GM19397 (cell line): ENCODE measurements around the gene COTL1.

Source experiments
- ATAC-seq: cut with Tn5 transposase; IDR thresholded peaks from one replicate; pipeline ENCODE4 v1.9.1; 2021; ENCODE audit warnings: mild to moderate bottlenecking, moderate library complexity; ENCODE audit not compliant: unreplicated experiment

Gene COTL1

GRCh38 chr16:84614968-84615813 lies 2.7 kb downstream of the COTL1 start:
- no peak for ATAC-seq

GRCh38 chr16:84614623-84614967 lies 3.3 kb downstream of the COTL1 start:
- no peak for ATAC-seq

GRCh38 chr16:84614073-84614459 lies 3.8 kb downstream of the COTL1 start:
- ATAC-seq: no peak

- no peak for ATAC-seq
Measured at GRCh38 chr16:84613408-84614072, 4.3 kb downstream of the COTL1 start.

- no peak for ATAC-seq
Measured at GRCh38 chr16:84612686-84613085, 5.2 kb downstream of the COTL1 start.

GRCh38 chr16:84611041-84611440 lies 6.8 kb downstream of the COTL1 start:
- ATAC-seq: no peak

- ATAC-seq: no peak
Measured at GRCh38 chr16:84610376-84610775, 7.5 kb downstream of the COTL1 start.

- ATAC-seq: no peak
Measured at GRCh38 chr16:84609563-84610177, 8.2 kb downstream of the COTL1 start.

- no peak for ATAC-seq
Measured at GRCh38 chr16:84608282-84608681, 9.6 kb downstream of the COTL1 start.

- no peak for ATAC-seq
Measured at GRCh38 chr16:84607694-84608093, 10.2 kb downstream of the COTL1 start.

GRCh38 chr16:84607061-84607460 lies 10.8 kb downstream of the COTL1 start:
- ATAC-seq: no peak

GRCh38 chr16:84606081-84606875 lies 11.6 kb downstream of the COTL1 start:
- no peak for ATAC-seq

GRCh38 chr16:84605339-84605848 lies 12.5 kb downstream of the COTL1 start:
- no peak for ATAC-seq

GRCh38 chr16:84604477-84605013 lies 13.3 kb downstream of the COTL1 start:
- no peak for ATAC-seq

GRCh38 chr16:84603940-84604339 lies 13.9 kb downstream of the COTL1 start:
- ATAC-seq: no peak

GRCh38 chr16:84603140-84603816 lies 14.6 kb downstream of the COTL1 start:
- ATAC-seq: no peak

- ATAC-seq: peak; percentile 43
Measured at GRCh38 chr16:84600343-84601229, 17.3 kb downstream of the COTL1 start.

- peak; percentile 38 for ATAC-seq
Measured at GRCh38 chr16:84599521-84600202, 18.2 kb downstream of the COTL1 start.

- no peak for ATAC-seq
Measured at GRCh38 chr16:84598360-84598759, 19.5 kb downstream of the COTL1 start.
